HepG2 (cell line): ENCODE data around the gene MXRA8.

Experiments used
- ATF7 ChIP-seq, 2 experiments: fragments of 450-650 bp in 1 of 2; sonication (generic) in 1 of 2; formaldehyde crosslinking in 1 of 2; IDR thresholded peaks; 2 replicates each; pipeline versions ENCODE4 v1.4.0 to v1.6.1; 2016 to 2020; ENCODE audit warnings: antibody characterized with exemption in 1 of 2, mild to moderate bottlenecking in 1 of 2, missing genetic modification reagents in 1 of 2
- CREM ChIP-seq, 2 experiments: sonication (generic) in 1 of 2; formaldehyde crosslinking in 1 of 2; IDR thresholded peaks; 2 replicates each; pipeline versions ENCODE4 v1.4.0 to v1.6.1; 2016 to 2020; ENCODE audit warnings: antibody characterized with exemption in 1 of 2, mild to moderate bottlenecking in 1 of 2, missing genetic modification reagents in 1 of 2
- EED ChIP-seq: sonication (generic); formaldehyde crosslinking; IDR thresholded peaks from 2 replicates; pipeline ENCODE4 v1.5.0; 2020; ENCODE audit warnings: mild to moderate bottlenecking, missing genetic modification reagents
- ESRRA ChIP-seq: sonication (generic); formaldehyde crosslinking; IDR thresholded peaks from 2 replicates; pipeline ENCODE4 v1.5.1; 2020; ENCODE audit warnings: mild to moderate bottlenecking, low read depth, missing genetic modification reagents
- KLF16 ChIP-seq, 2 experiments: sonication (generic) in 1 of 2; formaldehyde crosslinking in 1 of 2; IDR thresholded peaks; 2 replicates each; pipeline versions ENCODE4 v1.6.1 to v1.8.0; 2016 to 2023; ENCODE audit warnings: missing genetic modification reagents in 2 of 2, missing compliant biosample characterization in 1 of 2
- POLR2A ChIP-seq, 2 experiments: IDR thresholded peaks; 2 replicates each; pipeline ENCODE4 v1.6.1; 2011; ENCODE audit warnings: low read depth in 2 of 2, low read length in 2 of 2, mild to moderate bottlenecking in 1 of 2, moderate library complexity in 1 of 2; ENCODE audit not compliant: insufficient read depth in 1 of 2
- RBM22 ChIP-seq: fragments of 200-400 bp; formaldehyde crosslinking; optimal IDR thresholded peaks from 2 replicates; pipeline ENCODE3; 2017; ENCODE audit warnings: mild to moderate bottlenecking, low read length, moderate library complexity
- RELA ChIP-seq: sonication (generic); formaldehyde crosslinking; IDR thresholded peaks from 2 replicates; pipeline ENCODE4 v1.4.0; 2020; ENCODE audit warnings: missing genetic modification reagents
- SSRP1 ChIP-seq: IDR thresholded peaks from 2 replicates; pipeline ENCODE4 v1.6.1; 2016; ENCODE audit warnings: control low read depth
- ZNF816 ChIP-seq: sonication (generic); formaldehyde crosslinking; IDR thresholded peaks from 2 replicates; pipeline ENCODE4 v1.8.0; 2022; ENCODE audit warnings: missing genetic modification reagents, mild to moderate bottlenecking, borderline replicate concordance
- TF ChIP-seq, protein P1 (sequence below): sonication (generic); formaldehyde crosslinking; IDR thresholded peaks from 2 replicates; pipeline ENCODE4 v1.5.0; 2020; ENCODE audit warnings: mild to moderate bottlenecking, missing genetic modification reagents, moderate library complexity
- TF ChIP-seq, protein P2 (sequence below): sonication (generic); formaldehyde crosslinking; conservative IDR thresholded peaks from 2 replicates; pipeline ENCODE4 v1.4.0; 2020; ENCODE audit warnings: mild to moderate bottlenecking, missing genetic modification reagents, moderate library complexity

DNA sequence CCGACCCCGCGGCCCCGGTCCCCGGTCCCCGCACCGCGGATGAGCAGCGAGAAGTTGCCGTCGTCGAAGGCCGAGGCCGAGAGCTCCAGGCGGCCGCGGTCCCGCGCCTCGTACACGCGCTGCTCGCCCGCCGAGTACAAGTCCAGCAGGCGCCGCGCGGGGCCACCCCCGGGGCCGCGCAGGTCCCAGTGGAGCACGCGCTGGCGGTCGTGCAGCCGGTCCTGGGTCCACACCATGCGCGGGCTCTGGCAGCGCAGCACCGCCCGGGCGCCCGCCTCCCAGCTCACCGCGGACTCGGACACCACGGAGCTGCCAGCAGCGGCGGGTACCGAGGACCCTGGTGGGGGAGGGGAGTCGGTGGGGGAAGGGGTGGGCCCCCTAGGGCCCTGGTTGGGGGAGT is 2.9 kb downstream of the MXRA8 start:
- TF ChIP-seq RELA (CRISPR knock-in tag) (no peak), SSRP1 (CRISPR knock-in tag) (no peak), POLR2A (IDR thresholded peaks at IDR 0.05; ENCODE audit: insufficient read depth in 1 of 2, low read depth in 2 of 2, low read length in 2 of 2) (no peak), EED (no peak), CREM (IDR thresholded peaks at IDR 0.05) (no peak), CREM (CRISPR knock-in tag; IDR thresholded peaks at IDR 0.05) (no peak), ATF7 (IDR thresholded peaks at IDR 0.05) (no peak), ATF7 (CRISPR knock-in tag; IDR thresholded peaks at IDR 0.05) (no peak), ESRRA (CRISPR knock-in tag) (no peak), RBM22 (no peak), ZNF816 (CRISPR knock-in tag) (no peak), KLF16 (CRISPR knock-in tag; IDR thresholded peaks at IDR 0.05) (no peak)
- TF ChIP-seq, protein P1, sequence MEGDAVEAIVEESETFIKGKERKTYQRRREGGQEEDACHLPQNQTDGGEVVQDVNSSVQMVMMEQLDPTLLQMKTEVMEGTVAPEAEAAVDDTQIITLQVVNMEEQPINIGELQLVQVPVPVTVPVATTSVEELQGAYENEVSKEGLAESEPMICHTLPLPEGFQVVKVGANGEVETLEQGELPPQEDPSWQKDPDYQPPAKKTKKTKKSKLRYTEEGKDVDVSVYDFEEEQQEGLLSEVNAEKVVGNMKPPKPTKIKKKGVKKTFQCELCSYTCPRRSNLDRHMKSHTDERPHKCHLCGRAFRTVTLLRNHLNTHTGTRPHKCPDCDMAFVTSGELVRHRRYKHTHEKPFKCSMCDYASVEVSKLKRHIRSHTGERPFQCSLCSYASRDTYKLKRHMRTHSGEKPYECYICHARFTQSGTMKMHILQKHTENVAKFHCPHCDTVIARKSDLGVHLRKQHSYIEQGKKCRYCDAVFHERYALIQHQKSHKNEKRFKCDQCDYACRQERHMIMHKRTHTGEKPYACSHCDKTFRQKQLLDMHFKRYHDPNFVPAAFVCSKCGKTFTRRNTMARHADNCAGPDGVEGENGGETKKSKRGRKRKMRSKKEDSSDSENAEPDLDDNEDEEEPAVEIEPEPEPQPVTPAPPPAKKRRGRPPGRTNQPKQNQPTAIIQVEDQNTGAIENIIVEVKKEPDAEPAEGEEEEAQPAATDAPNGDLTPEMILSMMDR (CRISPR knock-in tag): no peak
- TF ChIP-seq, protein P2, sequence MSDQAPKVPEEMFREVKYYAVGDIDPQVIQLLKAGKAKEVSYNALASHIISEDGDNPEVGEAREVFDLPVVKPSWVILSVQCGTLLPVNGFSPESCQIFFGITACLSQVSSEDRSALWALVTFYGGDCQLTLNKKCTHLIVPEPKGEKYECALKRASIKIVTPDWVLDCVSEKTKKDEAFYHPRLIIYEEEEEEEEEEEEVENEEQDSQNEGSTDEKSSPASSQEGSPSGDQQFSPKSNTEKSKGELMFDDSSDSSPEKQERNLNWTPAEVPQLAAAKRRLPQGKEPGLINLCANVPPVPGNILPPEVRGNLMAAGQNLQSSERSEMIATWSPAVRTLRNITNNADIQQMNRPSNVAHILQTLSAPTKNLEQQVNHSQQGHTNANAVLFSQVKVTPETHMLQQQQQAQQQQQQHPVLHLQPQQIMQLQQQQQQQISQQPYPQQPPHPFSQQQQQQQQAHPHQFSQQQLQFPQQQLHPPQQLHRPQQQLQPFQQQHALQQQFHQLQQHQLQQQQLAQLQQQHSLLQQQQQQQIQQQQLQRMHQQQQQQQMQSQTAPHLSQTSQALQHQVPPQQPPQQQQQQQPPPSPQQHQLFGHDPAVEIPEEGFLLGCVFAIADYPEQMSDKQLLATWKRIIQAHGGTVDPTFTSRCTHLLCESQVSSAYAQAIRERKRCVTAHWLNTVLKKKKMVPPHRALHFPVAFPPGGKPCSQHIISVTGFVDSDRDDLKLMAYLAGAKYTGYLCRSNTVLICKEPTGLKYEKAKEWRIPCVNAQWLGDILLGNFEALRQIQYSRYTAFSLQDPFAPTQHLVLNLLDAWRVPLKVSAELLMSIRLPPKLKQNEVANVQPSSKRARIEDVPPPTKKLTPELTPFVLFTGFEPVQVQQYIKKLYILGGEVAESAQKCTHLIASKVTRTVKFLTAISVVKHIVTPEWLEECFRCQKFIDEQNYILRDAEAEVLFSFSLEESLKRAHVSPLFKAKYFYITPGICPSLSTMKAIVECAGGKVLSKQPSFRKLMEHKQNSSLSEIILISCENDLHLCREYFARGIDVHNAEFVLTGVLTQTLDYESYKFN: no peak
